Measurements from ENCODE around the gene RBM48. TPM values are rescaled to one million over a fixed set of nuclear protein-coding genes. Genes with fewer than 3 reads are reported as not detected.

The RBM48 gene
- polyA plus RNA-seq, 3 donors, result 5.2 to 8.5 (median 6.1) TPM

- no peak for TF ChIP-seq CTCF (IDR thresholded peaks at IDR 0.05)
- Histone ChIP-seq H4K20me1 (ENCODE audit: insufficient read depth, low read length) (peaks cover 74% of the 10 kb centered on the region), H3K79me2 (ENCODE audit: insufficient read depth, low read length) (peaks cover 79% of the 10 kb centered on the region), H3K4me2 (replicated peaks; ENCODE audit: extremely low read depth, low read length, poor library complexity, severe bottlenecking) (no peak overlapping the region), H2AFZ (ENCODE audit: insufficient read depth, low read depth, low read length, poor library complexity, severe bottlenecking) (no peak overlapping the region), H3K9me3 (replicated peaks in 1 of 2; ENCODE audit: control insufficient read depth in 1 of 2, insufficient read depth in 1 of 2, low read length in 2 of 2) (no peaks in the 10 kb centered on the region), H3K27me3 (ENCODE audit: control insufficient read depth in 2 of 2, insufficient read depth in 2 of 2, low read length in 2 of 2) (peaks cover 0 to 2% of the 10 kb centered on the region in 2 donors), H3K9ac (ENCODE audit: insufficient read depth, low read length, poor library complexity, severe bottlenecking) (no peak overlapping the region), H3K27ac (ENCODE audit: low read depth in 1 of 2, low read length in 2 of 2) (peak overlapping the region in 1 of 2 donors; percentile 34), H3K4me3 (replicated peaks in 1 of 3; ENCODE audit: low read depth in 2 of 3, low read length in 3 of 3) (no peak overlapping the region), H3K36me3 (replicated peaks in 1 of 2; ENCODE audit: control insufficient read depth in 1 of 2, insufficient read depth in 2 of 2, low read length in 2 of 2) (no peaks in the 10 kb centered on the region), H3K4me1 (ENCODE audit: control insufficient read depth in 1 of 2, insufficient read depth in 2 of 2, low read length in 2 of 2) (peaks cover 20 to 29% of the 10 kb centered on the region in 2 donors)
- no peak for DNase-seq
- WGBS (ENCODE audit: insufficient coverage), result no CpG with 5 or more reads among the region's 4 CpGs
- H3K27ac Mint-ChIP-seq, result no peak overlapping the region
- peaks cover 3 to 4% of the 10 kb centered on the region in 2 donors for H3K36me3 Mint-ChIP-seq
- H3K27me3 Mint-ChIP-seq (ENCODE audit: low read depth in 3 of 3), result peaks cover 2 to 7% (median 6%) of the 10 kb centered on the region in 3 donors
- intact Hi-C loops (cut with micrococcal nuclease), result no loop called here
- peaks cover 0 to 2% (median 0%) of the 10 kb centered on the region in 7 donors for H3K9me3 Mint-ChIP-seq
- H3K4me1 Mint-ChIP-seq, result peaks cover 43% of the 10 kb centered on the region
- no peak overlapping the region for H3K4me3 Mint-ChIP-seq
Measured at GRCh38 chr7:92586841-92587240, 58.2 kb downstream of the RBM48 start.

Other genes starting within 250 kb of the RBM48 start
- 10 to 100 TPM in 1 of 3 donors, 1 to 10 TPM in 2; 6.6 to 34.1 (median 7.6) TPM for gene GATAD1, start 81.3 kb upstream of the RBM48 start, polyA plus RNA-seq
- gene ERVW-1, start 50.8 kb upstream of the RBM48 start, polyA plus RNA-seq, result not detected
- gene PEX1, start 275 bp upstream of the RBM48 start, polyA plus RNA-seq, result 10 to 100 TPM in 1 of 3 donors, 1 to 10 TPM in 2; 2.8 to 10.8 (median 2.9) TPM
- 1 to 10 TPM; 5.8 to 9.3 (median 8.6) TPM for gene FAM133B, start 61.6 kb downstream of the RBM48 start, polyA plus RNA-seq